IMR-90 (cell line): Measurements from ENCODE around the gene OR6J1.

Experiments used
- BHLHE40 ChIP-seq: fragments of 150-350 bp; IDR thresholded peaks from 2 replicates; pipeline ENCODE4 v1.6.1; 2016; ENCODE audit warnings: mild to moderate bottlenecking, low read depth, low read length
- CHD1 ChIP-seq: IDR thresholded peaks from 2 replicates; pipeline ENCODE4 v1.6.1; 2012; ENCODE audit warnings: low read depth, low read length, improper control_type of control experiment
- MXI1 ChIP-seq: IDR thresholded peaks from 2 replicates; pipeline ENCODE4 v1.6.1; 2012; ENCODE audit warnings: low read depth, mild to moderate bottlenecking, low read length, moderate library complexity, borderline replicate concordance
- NFE2L2 ChIP-seq: fragments of 150-350 bp; IDR thresholded peaks from 2 replicates; pipeline ENCODE4 v1.6.1; 2016; ENCODE audit warnings: low read depth, mild to moderate bottlenecking, low read length
- POLR2A ChIP-seq: IDR thresholded peaks from 2 replicates; pipeline ENCODE4 v1.6.1; 2012; ENCODE audit warnings: mild to moderate bottlenecking, low read depth, low read length
- RAD21 ChIP-seq: IDR thresholded peaks from 2 replicates; pipeline ENCODE4 v1.6.1; 2012; ENCODE audit warnings: low read length, improper control_type of control experiment
- SMC3 ChIP-seq: fragments of 150-350 bp; IDR thresholded peaks from 2 replicates; pipeline ENCODE4 v1.6.1; 2016; ENCODE audit warnings: low read depth, mild to moderate bottlenecking, antibody characterized with exemption, low read length, moderate library complexity
- TF ChIP-seq, protein P1 (sequence below): conservative IDR thresholded peaks from 2 replicates; pipeline ENCODE4 v1.5.1; 2012; ENCODE audit warnings: mild to moderate bottlenecking, low read depth, low read length, improper control_type of control experiment
- TF ChIP-seq, protein P2 (sequence below): fragments of 150-350 bp; IDR thresholded peaks from 2 replicates; pipeline ENCODE4 v1.6.1; 2017; ENCODE audit warnings: mild to moderate bottlenecking, antibody characterized with exemption, low read length, low read depth
- TF ChIP-seq, protein P3 (sequence below): fragments of 150-350 bp; IDR thresholded peaks from 2 replicates; pipeline ENCODE4 v1.6.1; 2016; ENCODE audit warnings: low read depth, mild to moderate bottlenecking, low read length, moderate library complexity, borderline replicate concordance

DNA sequence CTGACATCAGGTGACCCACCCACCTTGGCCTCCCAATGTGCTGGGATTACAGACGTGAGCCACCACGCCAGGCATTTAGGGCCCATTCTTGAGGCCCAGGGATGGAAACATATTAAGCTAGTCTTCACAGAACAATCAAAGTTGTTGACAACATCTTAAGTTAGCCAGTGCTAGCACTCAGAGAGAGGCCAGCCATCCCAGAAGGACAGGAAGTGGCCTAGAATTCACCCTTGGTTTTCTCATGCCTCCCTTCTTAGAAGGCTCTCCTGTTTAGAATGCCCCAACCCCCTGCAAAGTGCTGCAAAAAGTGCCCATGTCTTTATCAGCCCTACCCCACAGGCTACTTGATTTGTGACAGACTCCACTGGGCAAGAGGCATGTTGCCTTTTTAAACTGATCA is 12.1 kb upstream of the OR6J1 start:
- TF ChIP-seq RAD21 = no peak
- TF ChIP-seq, protein P1, sequence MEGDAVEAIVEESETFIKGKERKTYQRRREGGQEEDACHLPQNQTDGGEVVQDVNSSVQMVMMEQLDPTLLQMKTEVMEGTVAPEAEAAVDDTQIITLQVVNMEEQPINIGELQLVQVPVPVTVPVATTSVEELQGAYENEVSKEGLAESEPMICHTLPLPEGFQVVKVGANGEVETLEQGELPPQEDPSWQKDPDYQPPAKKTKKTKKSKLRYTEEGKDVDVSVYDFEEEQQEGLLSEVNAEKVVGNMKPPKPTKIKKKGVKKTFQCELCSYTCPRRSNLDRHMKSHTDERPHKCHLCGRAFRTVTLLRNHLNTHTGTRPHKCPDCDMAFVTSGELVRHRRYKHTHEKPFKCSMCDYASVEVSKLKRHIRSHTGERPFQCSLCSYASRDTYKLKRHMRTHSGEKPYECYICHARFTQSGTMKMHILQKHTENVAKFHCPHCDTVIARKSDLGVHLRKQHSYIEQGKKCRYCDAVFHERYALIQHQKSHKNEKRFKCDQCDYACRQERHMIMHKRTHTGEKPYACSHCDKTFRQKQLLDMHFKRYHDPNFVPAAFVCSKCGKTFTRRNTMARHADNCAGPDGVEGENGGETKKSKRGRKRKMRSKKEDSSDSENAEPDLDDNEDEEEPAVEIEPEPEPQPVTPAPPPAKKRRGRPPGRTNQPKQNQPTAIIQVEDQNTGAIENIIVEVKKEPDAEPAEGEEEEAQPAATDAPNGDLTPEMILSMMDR = no peak
- TF ChIP-seq POLR2A = no peak
- TF ChIP-seq CHD1 = no peak
- TF ChIP-seq MXI1 = no peak
- TF ChIP-seq, protein P2, sequence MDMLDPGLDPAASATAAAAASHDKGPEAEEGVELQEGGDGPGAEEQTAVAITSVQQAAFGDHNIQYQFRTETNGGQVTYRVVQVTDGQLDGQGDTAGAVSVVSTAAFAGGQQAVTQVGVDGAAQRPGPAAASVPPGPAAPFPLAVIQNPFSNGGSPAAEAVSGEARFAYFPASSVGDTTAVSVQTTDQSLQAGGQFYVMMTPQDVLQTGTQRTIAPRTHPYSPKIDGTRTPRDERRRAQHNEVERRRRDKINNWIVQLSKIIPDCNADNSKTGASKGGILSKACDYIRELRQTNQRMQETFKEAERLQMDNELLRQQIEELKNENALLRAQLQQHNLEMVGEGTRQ = no peak
- no peak for TF ChIP-seq BHLHE40
- no peak for TF ChIP-seq SMC3
- TF ChIP-seq NFE2L2 = no peak
- TF ChIP-seq, protein P3, sequence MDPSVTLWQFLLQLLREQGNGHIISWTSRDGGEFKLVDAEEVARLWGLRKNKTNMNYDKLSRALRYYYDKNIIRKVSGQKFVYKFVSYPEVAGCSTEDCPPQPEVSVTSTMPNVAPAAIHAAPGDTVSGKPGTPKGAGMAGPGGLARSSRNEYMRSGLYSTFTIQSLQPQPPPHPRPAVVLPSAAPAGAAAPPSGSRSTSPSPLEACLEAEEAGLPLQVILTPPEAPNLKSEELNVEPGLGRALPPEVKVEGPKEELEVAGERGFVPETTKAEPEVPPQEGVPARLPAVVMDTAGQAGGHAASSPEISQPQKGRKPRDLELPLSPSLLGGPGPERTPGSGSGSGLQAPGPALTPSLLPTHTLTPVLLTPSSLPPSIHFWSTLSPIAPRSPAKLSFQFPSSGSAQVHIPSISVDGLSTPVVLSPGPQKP = no peak
